NCI-H526 (cell line): ENCODE results near the gene TOP2B.

Experiments
- DNase-seq, 2 experiments: peaks; one replicate each; lab custom pipeline; 2025; lab: John Stamatoyannopoulos, UW

The TOP2B gene

GRCh38 chr3:25673738-25674298 is 9.1 kb upstream of the TOP2B start:
- no peak for DNase-seq

DNA sequence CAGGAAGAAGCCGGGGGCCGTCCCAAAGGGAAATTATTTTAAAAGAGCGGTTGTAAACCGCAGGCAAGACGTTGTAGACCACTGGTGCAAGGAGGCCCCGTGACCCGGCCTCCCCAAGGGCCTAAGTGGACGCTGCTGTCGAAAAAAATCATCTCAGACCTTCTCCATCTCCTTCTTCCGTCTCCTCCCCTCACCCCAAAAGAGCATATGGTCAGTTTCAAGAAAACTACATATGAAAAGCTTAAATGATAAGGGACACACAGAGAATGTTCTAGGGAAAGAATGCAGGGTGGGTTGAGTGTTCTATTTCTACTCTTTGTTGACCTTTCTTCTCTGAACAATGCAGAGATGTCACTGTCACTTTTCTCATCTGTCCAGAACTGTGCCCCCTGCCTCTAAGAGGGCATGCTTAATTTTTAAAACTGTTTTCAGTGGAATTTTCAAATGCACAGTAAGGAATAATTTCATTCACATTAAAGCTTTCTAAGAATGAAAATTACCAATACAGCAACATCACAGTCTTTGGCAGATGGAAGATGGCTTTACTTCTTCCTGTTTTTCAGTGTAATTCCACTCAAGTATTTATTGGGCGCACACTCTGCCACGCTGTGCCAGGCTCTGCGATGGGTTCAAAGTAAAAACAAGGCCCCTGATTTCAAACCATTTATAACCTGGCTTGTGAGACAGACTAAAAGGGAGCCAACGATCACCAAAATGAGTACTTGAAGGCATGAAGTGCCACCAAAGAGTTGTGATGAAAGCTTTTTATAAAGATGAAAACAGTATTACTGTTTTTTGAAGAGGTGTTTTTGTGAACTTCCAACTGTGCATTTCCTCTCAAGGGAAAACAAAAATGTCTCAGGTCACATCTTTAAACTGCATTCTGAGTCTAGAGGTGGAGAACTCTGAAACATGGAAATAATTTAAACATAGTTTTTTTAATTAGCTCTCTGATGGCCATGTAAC is 891 bp upstream of the TOP2B start:
- DNase-seq: no peak

DNA sequence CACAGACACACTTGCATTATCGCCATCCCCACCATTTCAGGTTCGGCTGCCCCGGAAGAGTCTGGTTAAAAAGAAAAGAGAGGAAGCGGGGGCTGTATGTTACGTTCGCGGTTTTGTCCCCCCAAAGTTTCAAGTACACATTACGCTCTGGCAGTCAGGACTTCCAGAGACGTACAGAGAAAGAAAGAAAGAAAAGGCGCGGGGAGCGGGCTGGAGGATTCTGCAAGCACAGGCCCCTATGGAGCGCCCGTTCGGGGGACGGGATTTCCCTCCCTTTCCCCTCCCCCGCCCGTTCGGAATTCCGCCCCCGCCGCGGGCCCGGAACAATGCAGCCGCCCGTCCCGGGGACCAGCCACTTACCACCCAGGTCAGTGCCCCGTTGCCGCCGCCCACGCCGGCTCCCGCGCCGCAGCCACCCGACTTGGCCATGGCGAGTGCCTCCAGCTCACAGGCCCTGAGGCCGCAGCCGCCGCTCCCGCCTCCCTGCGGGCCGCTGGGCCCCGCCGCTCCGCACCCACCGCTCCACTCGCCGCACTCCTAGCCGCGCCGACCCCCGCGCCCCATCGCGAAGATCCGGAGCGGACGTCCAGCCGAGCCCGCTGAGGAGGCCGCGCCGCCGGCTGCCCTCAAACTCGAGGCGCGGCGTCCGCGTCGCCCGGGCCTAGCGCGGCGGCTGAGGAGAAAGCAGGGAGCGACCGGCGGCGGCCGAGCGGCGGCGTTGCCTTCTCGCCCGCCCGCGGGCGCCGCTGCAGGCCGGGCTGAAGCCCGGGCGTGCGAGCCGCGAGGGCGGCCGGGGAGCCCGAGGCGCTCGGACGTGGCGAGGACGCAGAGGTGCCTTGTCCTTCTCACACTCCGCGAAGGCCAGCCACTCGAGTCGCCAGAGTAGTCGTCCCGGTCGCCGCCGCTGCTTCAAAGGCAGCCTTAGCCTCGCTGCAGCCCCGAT is 567 bp downstream of the TOP2B start:
- DNase-seq: peak in 1 of 2 experiments; percentile 83

DNA sequence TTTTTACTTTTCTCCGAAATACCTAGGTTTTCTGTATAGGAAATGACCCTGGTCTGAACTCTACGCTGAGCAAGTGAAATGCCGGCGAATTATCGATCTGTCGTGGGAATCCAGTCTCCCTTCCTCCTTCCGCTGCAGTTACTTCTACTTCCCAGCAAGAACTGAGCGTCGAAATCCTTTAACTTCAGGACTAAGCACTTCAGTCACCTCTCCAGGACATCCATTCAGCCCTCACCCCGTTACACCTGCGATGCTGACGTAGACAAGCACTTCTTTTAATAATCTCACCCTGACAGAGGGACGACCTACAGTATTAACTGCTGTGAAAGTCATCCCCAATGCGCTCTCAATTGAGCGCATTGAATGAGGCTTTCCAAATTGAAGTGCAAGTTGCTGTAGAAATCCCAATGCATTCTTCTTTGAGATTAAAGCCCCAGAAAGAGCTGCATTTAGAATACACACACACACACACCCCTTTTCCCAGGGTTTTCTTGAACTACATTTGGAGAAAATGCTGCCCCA is 1.3 kb downstream of the TOP2B start:
- DNase-seq: peak; percentile 34 to 58

GRCh38 chr3:25662736-25663320 is 1.9 kb downstream of the TOP2B start:
- DNase-seq: no peak

GRCh38 chr3:25661694-25662437 is 2.8 kb downstream of the TOP2B start:
- peak; percentile 9 to 27 for DNase-seq

DNA sequence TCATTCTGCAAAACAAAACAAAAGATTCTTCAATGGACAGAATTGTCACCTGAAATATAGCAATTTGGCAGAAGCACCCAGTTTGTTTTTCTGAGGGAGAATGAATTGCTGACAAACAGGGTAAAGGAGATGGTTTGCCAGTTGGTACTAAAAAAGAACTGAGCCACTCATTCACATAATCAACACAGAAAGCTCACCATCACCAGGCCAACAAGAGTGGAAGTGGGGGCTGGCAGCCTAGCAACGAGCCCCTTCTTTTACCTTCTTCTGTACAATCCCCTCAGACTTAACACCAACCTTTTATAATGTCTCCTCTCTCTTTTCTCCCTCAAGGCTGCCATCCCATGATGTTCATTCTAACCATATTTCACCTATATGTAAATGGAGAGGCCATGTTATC is 5.9 kb downstream of the TOP2B start:
- DNase-seq: peak; percentile 32 to 47

- DNase-seq: no peak
These were observed 7.4 kb downstream of the TOP2B start for GRCh38 chr3:25657293-25657692.

GRCh38 chr3:25655659-25656058 is 9.0 kb downstream of the TOP2B start:
- DNase-seq: no peak

DNA sequence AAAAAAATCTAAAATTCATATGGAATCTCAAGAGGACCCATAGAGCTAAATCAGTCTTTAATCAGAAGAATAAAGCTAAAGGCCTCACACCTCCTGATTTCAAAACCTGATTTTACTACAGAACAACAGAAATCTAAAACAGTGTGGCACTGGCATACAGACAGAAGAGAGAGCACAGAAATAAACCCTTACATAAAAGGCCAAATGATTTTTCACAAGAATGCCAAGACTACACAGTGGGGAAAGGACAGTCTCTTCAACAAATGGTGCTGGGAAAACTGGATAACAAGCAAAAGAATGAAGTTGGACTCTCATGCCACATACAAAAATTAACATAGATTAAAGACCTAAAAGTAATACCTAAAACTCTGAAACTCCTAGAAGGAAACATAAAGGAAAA is 10.1 kb downstream of the TOP2B start:
- DNase-seq: no peak

- no peak for DNase-seq
These were observed 11.4 kb downstream of the TOP2B start for GRCh38 chr3:25653322-25653721.

GRCh38 chr3:25652921-25653320 is 11.8 kb downstream of the TOP2B start:
- no peak for DNase-seq

GRCh38 chr3:25648925-25649830 is 15.5 kb downstream of the TOP2B start:
- DNase-seq: no peak

GRCh38 chr3:25648107-25648535 is 16.6 kb downstream of the TOP2B start:
- peak; percentile 41 to 77 for DNase-seq

DNA sequence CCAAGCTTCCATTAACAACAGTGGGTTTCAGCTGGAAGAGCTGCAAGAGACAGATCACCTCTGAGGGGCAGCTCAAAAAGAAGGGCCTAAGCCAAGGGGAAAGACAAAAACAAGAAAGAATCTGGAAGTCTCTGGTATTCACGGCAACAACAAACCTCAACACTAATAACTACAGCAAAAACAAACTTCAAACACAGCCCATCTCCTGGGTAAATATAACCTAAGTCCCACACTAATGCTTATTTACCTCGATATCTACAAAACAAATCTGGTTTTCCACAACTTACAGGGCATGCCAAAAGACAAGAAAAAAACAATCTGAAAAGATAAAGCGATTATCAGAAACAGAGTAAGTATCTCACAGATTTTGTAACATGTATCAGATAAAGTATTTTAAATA is 29.7 kb downstream of the TOP2B start:
- no peak for DNase-seq

DNA sequence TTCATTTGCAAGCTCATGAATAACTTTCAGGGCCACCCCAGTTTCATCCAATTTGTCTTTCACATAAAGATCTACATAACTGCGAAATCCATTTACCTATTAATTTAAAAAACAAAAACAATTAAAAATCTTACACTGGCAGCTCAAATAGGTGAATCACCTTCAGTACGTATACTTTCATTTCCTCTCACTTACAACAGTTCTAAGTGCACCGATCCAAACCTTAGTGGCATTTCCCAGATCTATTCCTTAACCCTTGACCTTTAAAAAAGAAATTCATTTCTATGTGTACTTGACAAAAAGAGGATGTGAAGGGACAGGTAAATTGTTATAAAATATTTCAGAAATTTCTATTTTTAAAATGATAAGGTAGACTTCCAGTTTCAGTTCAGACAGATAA is 30.8 kb downstream of the TOP2B start:
- DNase-seq: no peak

DNA sequence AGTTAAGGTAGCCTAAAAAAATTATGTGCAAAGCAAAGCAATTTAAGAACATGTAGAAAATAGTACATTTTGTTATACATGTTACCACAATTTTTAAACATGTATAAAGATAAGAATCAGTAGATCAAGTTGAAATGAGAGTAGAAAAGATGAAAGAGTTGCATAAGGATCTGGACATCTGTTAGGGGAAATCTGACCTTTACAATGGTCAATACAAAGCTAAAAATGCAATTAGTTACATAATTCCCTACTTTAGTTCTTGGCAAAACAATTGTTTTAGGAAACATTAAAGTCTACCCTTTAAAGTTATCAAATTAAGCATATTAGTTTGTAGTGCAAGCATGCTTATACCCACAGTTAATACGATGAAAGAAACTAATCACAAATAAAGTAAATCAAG is 32.7 kb downstream of the TOP2B start:
- DNase-seq: no peak

- no peak for DNase-seq
These were observed 43.6 kb downstream of the TOP2B start for GRCh38 chr3:25621087-25621486.

GRCh38 chr3:25620493-25620892 is 44.2 kb downstream of the TOP2B start:
- no peak for DNase-seq

DNA sequence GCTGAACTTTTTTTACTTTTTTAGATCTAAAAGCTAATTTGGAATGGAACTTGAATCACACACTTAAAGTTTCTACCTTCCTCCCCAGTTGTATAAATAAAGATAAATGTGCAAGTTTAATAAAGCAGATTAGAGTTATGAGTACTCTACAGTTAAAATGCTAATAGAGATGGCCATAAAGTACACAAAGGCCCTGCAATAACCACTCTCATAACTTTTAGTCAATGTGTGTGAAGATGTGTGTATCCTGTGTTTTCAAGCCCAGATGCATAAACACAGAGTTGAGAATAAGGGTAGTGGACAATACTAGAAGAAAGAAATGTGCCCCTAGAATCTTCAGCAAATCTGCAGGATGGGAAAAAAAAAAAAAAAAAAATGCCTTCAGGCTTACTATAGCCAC is 45.3 kb downstream of the TOP2B start:
- DNase-seq: no peak
